Putamen (tissue), 1 donor: ENCODE data around the gene HACE1.
"Not testable (repeated sequence)": the region's sequence is repeated elsewhere in the genome, so short reads cannot be mapped to it uniquely, and the experiment has no call there.

Source experiments
- DNase-seq: peaks from one replicate; pipeline ENCODE4 v3.0.0-alpha.2; 2016; ENCODE audit warnings: low spot score

HACE1 gene

GRCh38 chr6:104859225-104860146, at the start of gene HACE1:
Gene HACE1 (minus strand): TSS chr6:104859919. CDS start chr6:104859642, 277 bp downstream.
- DNase-seq: peak; percentile 89

GRCh38 chr6:104908888-104909525, 49.3 kb upstream of the HACE1 start:
- DNase-seq: no peak

- DNase-seq: no peak
Observed at GRCh38 chr6:104908031-104908887, 48.5 kb upstream of the HACE1 start.

GRCh38 chr6:104898893-104899292, 39.2 kb upstream of the HACE1 start:
- DNase-seq: not testable (repeated sequence)

- DNase-seq: no peak
Observed at GRCh38 chr6:104896914-104897313, 37.2 kb upstream of the HACE1 start.

GRCh38 chr6:104888066-104888465, 28.3 kb upstream of the HACE1 start:
- DNase-seq: no peak

GRCh38 chr6:104887350-104887749, 27.6 kb upstream of the HACE1 start:
- DNase-seq: no peak

GRCh38 chr6:104885518-104886043, 25.9 kb upstream of the HACE1 start:
- no peak for DNase-seq

- peak; percentile 53 for DNase-seq
Observed at GRCh38 chr6:104884867-104885517, 25.3 kb upstream of the HACE1 start.

GRCh38 chr6:104881964-104882668, 22.4 kb upstream of the HACE1 start:
- DNase-seq: peak; percentile 47

- DNase-seq: no peak
Observed at GRCh38 chr6:104862456-104862855, 2.7 kb upstream of the HACE1 start.

GRCh38 chr6:104860221-104860620, 502 bp upstream of the HACE1 start:
- DNase-seq: no peak

GRCh38 chr6:104858642-104859041, 1.1 kb downstream of the HACE1 start:
- DNase-seq: no peak

- peak; percentile 22 for DNase-seq
Observed at GRCh38 chr6:104855507-104855906, 4.2 kb downstream of the HACE1 start.

GRCh38 chr6:104847721-104848120, 12.0 kb downstream of the HACE1 start:
- DNase-seq: not testable (repeated sequence)

- no peak for DNase-seq
Observed at GRCh38 chr6:104843229-104843628, 16.5 kb downstream of the HACE1 start.

- no peak for DNase-seq
Observed at GRCh38 chr6:104837158-104837557, 22.6 kb downstream of the HACE1 start.

- DNase-seq: not testable (repeated sequence)
Observed at GRCh38 chr6:104836479-104837020, 23.2 kb downstream of the HACE1 start.

- no peak for DNase-seq
Observed at GRCh38 chr6:104835782-104836181, 23.9 kb downstream of the HACE1 start.

- DNase-seq: no peak
Observed at GRCh38 chr6:104829183-104829958, 30.3 kb downstream of the HACE1 start.
